Neuron (in vitro differentiated cells): ENCODE measurements around the gene PRPF31.

Source experiments
- H2AFZ ChIP-seq: one replicate; pipeline ENCODE4 v1.6.1; 2013; ENCODE audit warnings: low read depth, mild to moderate bottlenecking, inconsistent platforms, low read length, moderate library complexity
- H3K27me3 ChIP-seq: one replicate; pipeline ENCODE4 v1.6.1; 2013; ENCODE audit warnings: low read length; ENCODE audit not compliant: insufficient read depth
- H3K36me3 ChIP-seq: one replicate; pipeline ENCODE4 v1.6.1; 2013; ENCODE audit warnings: low read length; ENCODE audit not compliant: insufficient read depth
- H3K4me1 ChIP-seq: one replicate; pipeline ENCODE4 v1.6.1; 2013; ENCODE audit warnings: low read length; ENCODE audit not compliant: insufficient read depth
- H3K4me3 ChIP-seq: 2 replicates; pipeline ENCODE4 v1.5.1; 2013; ENCODE audit warnings: mild to moderate bottlenecking, low read length, moderate library complexity
- H3K9me3 ChIP-seq: one replicate; pipeline ENCODE4 v1.6.1; 2013; ENCODE audit warnings: low read length

The PRPF31 gene

DNA sequence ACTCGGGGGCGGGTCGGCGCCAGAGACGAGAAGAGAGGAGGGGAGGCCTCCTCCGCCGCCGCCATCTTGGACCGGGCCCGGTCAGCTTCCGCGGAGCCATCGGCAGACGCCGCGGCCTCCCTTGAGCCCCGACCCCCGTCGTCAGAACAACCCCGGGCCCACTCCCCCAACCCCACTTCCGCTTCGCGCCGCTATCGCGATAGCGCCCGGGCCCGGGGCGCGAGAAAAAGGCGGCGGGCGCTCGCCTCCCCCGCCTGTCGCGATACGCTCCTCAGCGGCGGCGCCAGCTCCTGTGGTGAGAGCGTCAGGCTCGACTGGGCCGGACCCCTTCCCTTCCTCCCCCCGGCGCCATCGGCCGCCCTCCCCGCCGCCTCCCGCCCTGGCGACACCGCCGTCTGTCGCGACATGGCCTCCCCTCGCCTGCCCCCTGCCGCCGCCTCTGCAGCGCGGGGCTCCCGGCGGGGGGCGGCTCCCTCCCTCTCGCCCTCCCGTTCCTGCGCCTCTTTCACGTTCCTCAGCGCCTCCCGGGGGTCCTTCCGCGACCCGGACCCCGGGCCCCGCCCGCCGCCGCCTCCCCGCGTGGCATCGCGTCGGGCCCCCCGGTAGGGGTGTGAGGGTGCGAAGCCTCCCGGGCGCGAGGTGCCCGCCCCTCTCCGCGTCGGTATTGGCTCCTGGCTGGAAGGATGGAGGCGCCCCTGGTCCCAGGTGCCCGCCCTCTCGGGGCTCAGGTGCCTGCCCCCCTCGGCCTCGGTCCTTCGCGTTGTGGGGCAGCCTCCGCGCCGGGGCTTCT lies 22.3 kb downstream of the PRPF31 start, which contains the start of gene CNOT3:
CNOT3 (plus strand) TSS at position 64 of the 790 bp plus-strand sequence. CDS start 5,217 bp downstream, outside the sequence.
- Histone ChIP-seq H2AFZ (peak within 1 kb of the TSS; percentile 11), H3K9me3 (no peaks in the 10 kb centered on the region)

DNA sequence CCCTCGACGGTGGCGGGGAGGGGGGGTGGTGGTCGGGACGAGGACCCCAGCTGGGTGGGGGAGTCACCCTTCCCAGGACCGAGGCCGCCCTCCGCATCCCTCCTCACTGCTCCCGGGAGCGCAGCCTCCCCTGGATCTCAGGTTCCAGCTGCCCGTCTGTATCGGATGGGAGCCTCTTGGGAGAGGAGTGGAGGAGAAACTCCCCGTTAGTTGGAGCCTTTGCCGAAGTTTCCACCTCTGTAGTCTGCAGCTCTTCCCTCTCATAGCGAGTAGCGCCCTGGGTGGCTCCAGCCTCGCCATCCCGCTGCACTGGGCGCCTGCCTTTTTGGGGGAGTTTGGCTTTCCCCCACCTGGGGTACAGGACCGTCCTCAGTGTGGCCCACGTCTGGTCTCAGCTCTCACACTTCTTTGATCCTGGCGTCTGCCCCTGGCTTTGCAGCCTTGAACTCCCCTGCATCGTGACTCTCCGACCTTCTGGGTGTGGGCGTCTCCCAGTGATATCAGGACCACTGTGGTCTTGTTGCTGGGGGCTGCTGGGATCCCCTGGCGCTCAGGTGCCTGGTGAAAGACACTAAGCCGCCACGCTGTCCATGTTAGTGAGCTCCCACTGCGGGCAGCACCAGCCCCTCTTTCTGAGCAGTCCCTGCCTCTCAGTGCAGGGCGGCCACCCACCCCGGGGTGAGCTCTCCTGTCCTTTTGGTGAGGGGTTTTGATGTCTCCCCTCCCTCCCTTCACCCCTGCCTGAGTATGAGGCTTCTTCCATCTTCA lies 23.1 kb downstream of the PRPF31 start:
- H2AFZ ChIP-seq, result no peak overlapping the region
- peaks cover 22% of the 10 kb centered on the region for H3K4me1 ChIP-seq
- H3K9me3 ChIP-seq, result no peaks in the 10 kb centered on the region
- H3K27me3 ChIP-seq, result no peaks in the 10 kb centered on the region
- H3K4me3 ChIP-seq, result peak overlapping the region; percentile 63
- peaks cover 44% of the 10 kb centered on the region for H3K36me3 ChIP-seq

More for the DNA sequence above, 22.3 kb downstream of the PRPF31 start, which contains the start of gene CNOT3:
- Histone ChIP-seq H3K4me1 (peaks cover 22% of the 10 kb centered on the region), H3K4me3 (peak within 1 kb of the TSS; percentile 63), H3K27me3 (no peaks in the 10 kb centered on the region), H3K36me3 (peaks cover 38% of the 10 kb centered on the region)

DNA sequence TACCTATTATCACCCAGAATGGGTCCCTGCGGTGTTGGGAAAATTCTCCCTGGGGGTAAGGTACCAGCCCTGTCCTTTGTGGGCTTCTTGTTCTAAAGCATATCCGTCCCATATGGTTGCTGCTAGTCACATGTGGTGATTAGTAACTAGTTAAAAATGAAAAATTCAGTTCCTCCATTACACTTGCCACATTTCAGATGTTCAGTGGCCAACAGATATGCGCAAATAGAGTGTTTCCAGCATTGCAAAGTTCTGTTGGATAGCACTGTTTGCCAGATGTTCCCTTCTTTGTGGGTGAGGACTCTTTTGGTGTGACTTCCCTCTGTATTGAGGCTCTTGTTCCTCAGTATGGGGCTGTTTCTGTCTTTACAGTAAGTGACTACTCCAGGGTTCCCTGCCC lies 25.8 kb downstream of the PRPF31 start:
- Histone ChIP-seq H3K9me3 (no peaks in the 10 kb centered on the region), H3K36me3 (peaks cover 71% of the 10 kb centered on the region)

DNA sequence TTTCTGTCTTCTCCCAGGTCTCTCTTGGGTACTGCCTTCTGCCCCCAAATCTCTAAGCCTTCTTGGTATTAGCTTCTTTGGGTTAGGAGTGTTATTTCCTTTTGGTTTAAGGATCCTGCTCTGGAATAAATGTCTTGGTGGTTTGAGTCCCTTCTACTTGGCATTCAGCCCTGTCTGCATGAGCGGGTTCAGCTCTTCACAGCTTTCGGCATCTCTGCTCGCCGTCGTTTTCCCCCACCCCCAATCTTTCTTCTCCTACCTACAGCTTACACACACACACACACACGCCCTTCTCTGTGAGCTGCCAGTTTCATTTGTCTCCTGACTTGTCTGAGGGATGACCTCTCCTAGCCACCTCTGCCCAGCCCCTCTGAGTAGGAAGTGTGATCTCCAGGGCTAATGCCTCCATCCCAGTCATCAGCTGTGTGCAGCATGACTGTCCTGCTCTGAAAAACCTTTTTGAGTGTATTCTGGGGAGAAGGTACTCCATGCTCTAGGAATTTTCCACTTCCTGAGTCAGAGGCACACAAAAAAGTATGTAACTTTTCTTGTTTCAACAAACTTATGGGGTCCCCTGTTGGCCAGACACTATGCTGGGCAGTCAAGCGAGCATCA lies 26.7 kb downstream of the PRPF31 start:
- Histone ChIP-seq H2AFZ (no peak overlapping the region), H3K9me3 (no peaks in the 10 kb centered on the region), H3K4me3 (no peak overlapping the region), H3K27me3 (no peaks in the 10 kb centered on the region), H3K36me3 (peaks cover 80% of the 10 kb centered on the region), H3K4me1 (peaks cover 12% of the 10 kb centered on the region)

More for the DNA sequence above, 25.8 kb downstream of the PRPF31 start:
- H3K4me1 ChIP-seq, result peaks cover 14% of the 10 kb centered on the region
- H2AFZ ChIP-seq, result no peak overlapping the region
- H3K4me3 ChIP-seq, result no peak overlapping the region
- no peaks in the 10 kb centered on the region for H3K27me3 ChIP-seq

DNA sequence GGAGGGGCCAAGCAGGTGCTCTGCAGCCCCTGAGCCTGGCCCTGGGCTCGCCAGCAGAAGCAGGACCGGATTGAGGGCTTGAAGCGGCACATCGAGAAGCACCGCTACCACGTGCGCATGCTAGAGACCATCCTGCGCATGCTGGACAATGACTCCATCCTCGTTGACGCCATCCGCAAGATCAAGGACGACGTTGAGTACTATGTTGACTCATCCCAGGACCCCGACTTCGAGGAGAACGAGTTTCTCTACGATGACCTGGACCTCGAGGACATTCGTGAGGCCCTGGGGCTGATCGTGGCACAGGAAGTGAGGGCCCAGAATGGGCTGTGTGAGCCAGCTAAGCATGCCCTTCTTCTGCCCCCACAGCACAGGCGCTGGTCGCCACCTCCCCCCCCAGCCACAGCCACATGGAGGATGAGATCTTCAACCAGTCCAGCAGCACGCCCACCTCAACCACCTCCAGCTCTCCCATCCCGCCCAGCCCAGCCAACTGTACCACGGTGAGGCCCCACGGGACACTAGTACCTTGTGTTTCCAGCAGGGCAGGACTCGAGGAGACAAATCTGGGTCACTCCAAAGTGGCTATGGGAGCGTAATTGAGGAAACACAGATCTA lies 30.1 kb downstream of the PRPF31 start:
- Histone ChIP-seq H3K9me3 (no peaks in the 10 kb centered on the region), H3K36me3 (peaks cover 92% of the 10 kb centered on the region), H3K4me3 (no peak overlapping the region), H3K27me3 (no peaks in the 10 kb centered on the region), H2AFZ (no peak overlapping the region), H3K4me1 (no peaks in the 10 kb centered on the region)

DNA sequence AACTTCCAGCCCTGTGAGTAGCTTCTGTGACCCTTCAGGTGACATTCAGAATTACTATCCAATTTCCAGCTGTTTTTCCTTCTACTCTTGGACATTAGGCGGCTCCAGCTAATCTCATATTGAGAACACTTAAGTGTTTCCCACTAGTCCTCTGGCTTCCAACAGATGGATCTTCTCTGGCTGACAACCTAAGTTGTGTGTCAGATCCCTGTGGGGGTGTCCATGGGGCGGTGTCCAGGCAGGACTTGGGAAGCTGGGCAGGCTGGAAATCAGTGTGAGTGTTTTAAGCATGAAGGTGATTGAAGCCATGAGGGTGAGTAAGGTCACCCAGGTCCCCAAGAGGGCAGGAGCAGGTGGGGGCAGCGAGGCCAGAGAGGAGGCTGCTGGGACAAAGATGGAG lies 32.1 kb downstream of the PRPF31 start:
- Histone ChIP-seq H3K4me3 (no peak overlapping the region), H3K9me3 (no peaks in the 10 kb centered on the region), H3K27me3 (no peaks in the 10 kb centered on the region), H2AFZ (no peak overlapping the region), H3K36me3 (peaks cover 90% of the 10 kb centered on the region), H3K4me1 (no peaks in the 10 kb centered on the region)

DNA sequence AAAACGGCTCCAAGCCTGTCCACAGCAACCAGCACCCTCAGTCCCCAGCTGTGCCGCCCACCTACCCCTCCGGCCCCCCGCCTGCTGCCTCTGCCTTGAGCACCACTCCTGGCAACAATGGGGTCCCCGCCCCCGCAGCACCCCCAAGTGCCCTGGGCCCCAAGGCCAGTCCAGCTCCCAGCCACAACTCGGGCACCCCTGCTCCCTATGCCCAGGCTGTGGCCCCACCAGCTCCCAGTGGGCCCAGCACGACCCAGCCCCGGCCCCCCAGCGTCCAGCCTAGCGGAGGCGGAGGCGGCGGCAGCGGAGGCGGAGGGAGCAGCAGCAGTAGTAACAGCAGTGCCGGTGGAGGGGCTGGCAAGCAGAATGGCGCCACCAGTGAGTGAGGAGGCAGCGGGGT lies 32.6 kb downstream of the PRPF31 start:
- H3K9me3 ChIP-seq, result no peaks in the 10 kb centered on the region
- H3K4me1 ChIP-seq, result no peaks in the 10 kb centered on the region
- no peak overlapping the region for H3K4me3 ChIP-seq
- no peaks in the 10 kb centered on the region for H3K27me3 ChIP-seq
- no peak overlapping the region for H2AFZ ChIP-seq
- H3K36me3 ChIP-seq, result peaks cover 89% of the 10 kb centered on the region

DNA sequence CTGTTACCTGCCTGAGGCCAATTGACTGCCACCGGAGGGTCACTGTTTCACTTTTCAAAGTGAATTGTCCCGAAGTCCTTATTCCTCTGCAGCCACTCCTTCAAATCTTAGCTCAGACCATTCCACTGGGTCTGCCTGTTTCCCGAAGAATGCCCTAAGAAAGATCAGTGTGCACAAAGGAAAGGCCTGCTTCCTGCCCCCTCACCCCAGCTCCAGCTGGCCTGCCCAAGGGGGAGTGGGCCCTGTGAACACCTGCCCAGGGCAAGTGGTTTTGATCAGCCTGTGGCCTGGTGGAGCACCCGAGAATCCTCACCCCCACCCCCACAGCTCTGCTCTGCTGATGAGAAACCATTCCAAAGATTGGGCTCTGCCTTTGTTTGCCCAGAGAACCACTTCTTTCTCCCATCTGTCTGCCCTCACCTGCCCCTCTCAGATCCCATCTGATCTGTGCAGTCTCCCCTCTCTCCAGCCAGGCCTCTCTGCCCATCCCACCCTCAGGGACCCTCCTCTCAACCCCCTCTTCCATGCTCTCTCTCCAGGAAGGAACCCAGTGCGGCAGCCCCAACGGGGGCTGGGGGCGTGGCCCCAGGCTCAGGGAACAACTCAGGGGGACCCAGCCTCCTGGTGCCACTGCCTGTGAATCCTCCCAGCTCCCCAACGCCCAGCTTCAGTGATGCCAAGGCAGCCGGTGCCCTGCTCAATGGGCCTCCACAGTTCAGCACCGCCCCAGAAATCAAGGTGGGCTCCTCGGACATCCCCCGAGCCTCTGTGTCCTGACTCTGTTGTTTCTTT lies 33.7 kb downstream of the PRPF31 start:
- H3K36me3 ChIP-seq, result peaks cover 90% of the 10 kb centered on the region
- H2AFZ ChIP-seq, result no peak overlapping the region
- no peaks in the 10 kb centered on the region for H3K9me3 ChIP-seq
- H3K4me3 ChIP-seq, result no peak overlapping the region
- no peaks in the 10 kb centered on the region for H3K4me1 ChIP-seq
- no peaks in the 10 kb centered on the region for H3K27me3 ChIP-seq

DNA sequence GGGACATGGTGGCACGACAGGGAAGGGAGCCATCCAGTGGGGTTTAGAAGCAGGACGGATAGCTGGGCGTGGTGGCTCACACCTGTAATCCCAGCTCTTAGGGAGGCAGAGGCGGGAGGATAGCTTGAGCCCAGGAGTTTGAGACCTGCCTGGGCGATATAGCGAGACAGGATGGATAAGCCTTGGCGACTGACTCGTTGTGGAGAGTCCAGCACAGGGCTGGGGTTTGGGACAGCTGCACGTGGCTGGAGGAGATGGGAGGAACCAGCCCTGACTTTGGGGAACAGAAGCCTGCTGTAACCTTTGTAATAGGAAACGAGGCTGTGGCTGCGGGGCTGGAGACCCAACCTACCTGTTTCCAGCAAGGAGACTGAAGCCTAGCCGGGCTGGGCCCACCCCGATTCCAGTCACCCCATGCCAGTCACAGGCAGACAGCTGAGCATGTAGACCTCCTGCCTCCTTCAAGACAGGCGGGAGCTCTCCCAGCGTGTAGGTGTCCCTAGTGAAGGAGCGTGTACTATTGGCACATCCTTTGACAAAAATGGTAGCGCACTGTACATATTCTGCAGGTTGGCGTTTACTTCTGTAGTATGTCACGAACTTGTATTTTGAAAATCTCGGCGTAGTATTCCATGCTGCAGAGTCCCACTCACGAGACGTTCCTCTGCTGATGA lies 35.9 kb downstream of the PRPF31 start:
- H3K27me3 ChIP-seq, result no peaks in the 10 kb centered on the region
- H2AFZ ChIP-seq, result no peak overlapping the region
- H3K4me3 ChIP-seq, result no peak overlapping the region
- H3K36me3 ChIP-seq, result peaks cover 87% of the 10 kb centered on the region
- no peaks in the 10 kb centered on the region for H3K4me1 ChIP-seq
- no peaks in the 10 kb centered on the region for H3K9me3 ChIP-seq

DNA sequence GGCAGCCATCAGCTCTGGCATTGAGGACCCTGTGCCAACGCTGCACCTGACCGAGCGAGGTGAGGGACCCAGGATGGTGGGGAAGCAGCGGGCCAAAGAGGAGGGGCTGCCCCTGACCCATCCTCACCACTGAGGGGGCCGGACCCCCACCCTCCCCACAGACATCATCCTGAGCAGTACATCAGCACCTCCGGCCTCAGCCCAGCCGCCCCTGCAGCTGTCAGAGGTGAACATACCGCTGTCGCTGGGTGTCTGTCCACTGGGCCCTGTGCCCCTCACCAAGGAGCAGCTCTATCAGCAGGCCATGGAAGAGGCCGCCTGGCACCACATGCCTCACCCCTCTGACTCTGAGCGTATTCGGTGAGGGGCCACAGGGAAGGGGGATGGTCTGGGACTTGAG lies 36.7 kb downstream of the PRPF31 start:
- Histone ChIP-seq H3K4me3 (no peak overlapping the region), H3K27me3 (no peaks in the 10 kb centered on the region), H3K9me3 (no peaks in the 10 kb centered on the region), H2AFZ (no peak overlapping the region), H3K36me3 (peaks cover 85% of the 10 kb centered on the region), H3K4me1 (no peaks in the 10 kb centered on the region)

DNA sequence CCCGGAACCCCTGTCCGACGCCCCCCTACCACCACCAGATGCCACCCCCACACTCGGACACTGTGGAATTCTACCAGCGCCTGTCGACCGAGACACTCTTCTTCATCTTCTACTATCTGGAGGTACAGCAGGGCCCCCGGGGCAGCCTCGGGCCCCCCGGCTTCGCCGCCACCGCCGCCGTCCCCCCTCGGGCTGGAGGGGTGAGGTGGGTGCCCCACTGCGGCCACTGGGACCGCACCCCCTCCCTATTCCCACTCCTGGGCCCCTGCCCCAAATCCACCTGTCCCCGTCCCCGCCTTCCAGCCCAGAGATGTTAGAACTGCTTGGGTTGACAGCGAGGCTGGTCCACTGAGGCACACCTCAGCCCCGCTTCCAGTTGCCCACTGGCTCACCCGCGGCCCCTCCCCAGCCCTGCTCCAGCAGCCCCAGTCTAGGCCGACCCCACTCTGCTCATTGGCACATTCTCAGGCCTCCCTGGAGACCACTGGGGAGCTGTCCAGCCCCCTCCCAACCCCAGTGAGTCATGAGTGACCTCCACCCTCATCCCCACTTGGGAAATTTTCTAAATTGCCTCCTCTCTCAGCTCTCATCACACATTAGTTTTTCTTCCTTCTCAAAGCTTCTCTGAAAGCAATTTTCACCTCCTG lies 37.4 kb downstream of the PRPF31 start:
- Histone ChIP-seq H3K9me3 (no peaks in the 10 kb centered on the region), H3K36me3 (peaks cover 82% of the 10 kb centered on the region)

More for the DNA sequence above, 37.4 kb downstream of the PRPF31 start:
- Histone ChIP-seq H3K27me3 (no peaks in the 10 kb centered on the region), H3K4me1 (no peaks in the 10 kb centered on the region), H3K4me3 (no peak overlapping the region), H2AFZ (no peak overlapping the region)
